Mesenchymal stem cell (in vitro differentiated cells and primary cell): ENCODE measurements around the gene ADCY3.

Experiments used
- DNase-seq: peaks from one replicate; pipeline ENCODE4 v3.0.0-alpha.2; 2013
- H2AFZ ChIP-seq: one replicate; pipeline ENCODE4 v1.6.1; 2013; ENCODE audit warnings: low read depth, mild to moderate bottlenecking, control low read depth, inconsistent platforms, low read length, moderate library complexity
- H2AK5ac ChIP-seq: 2 replicates; pipeline ENCODE4 v1.6.1; 2013; ENCODE audit warnings: low read length, moderate library complexity, mild to moderate bottlenecking, inconsistent platforms; ENCODE audit not compliant: severe bottlenecking
- H2BK120ac ChIP-seq: one replicate; pipeline ENCODE4 v1.6.1; 2013; ENCODE audit warnings: low read depth, mild to moderate bottlenecking, inconsistent platforms, low read length, moderate library complexity
- H2BK12ac ChIP-seq, 2 experiments: one replicate each; pipeline ENCODE4 v1.6.1; 2013; ENCODE audit warnings: inconsistent platforms in 2 of 2, low read length in 2 of 2, mild to moderate bottlenecking in 2 of 2, moderate library complexity in 2 of 2, control low read depth in 1 of 2
- H2BK15ac ChIP-seq: one replicate; pipeline ENCODE4 v1.6.1; 2013; ENCODE audit warnings: mild to moderate bottlenecking, low read depth, inconsistent platforms; ENCODE audit not compliant: poor library complexity, severe bottlenecking
- H2BK5ac ChIP-seq: 2 replicates; pipeline ENCODE4 v1.6.1; 2013; ENCODE audit warnings: low read depth, mild to moderate bottlenecking, low read length, control low read depth, inconsistent platforms; ENCODE audit not compliant: poor library complexity, severe bottlenecking
- H3K14ac ChIP-seq, 2 experiments: one replicate each; pipeline ENCODE4 v1.6.1; 2013; ENCODE audit warnings: inconsistent platforms in 2 of 2, low read length in 2 of 2, control low read depth in 1 of 2, mild to moderate bottlenecking in 1 of 2, moderate library complexity in 1 of 2
- H3K18ac ChIP-seq, 2 experiments: one replicate each; pipeline ENCODE4 v1.6.1; 2013; ENCODE audit warnings: inconsistent platforms in 2 of 2, low read length in 2 of 2, control low read depth in 1 of 2, low read depth in 1 of 2, mild to moderate bottlenecking in 1 of 2
- H3K23ac ChIP-seq, 2 experiments: one replicate each; pipeline ENCODE4 v1.6.1; 2013; ENCODE audit warnings: inconsistent platforms in 2 of 2, low read length in 2 of 2, mild to moderate bottlenecking in 2 of 2, moderate library complexity in 2 of 2, control low read depth in 1 of 2
- H3K27ac ChIP-seq: 2 replicates; pipeline ENCODE4 v1.5.1; 2013; ENCODE audit warnings: mild to moderate bottlenecking, moderate library complexity, low read length, control low read depth, inconsistent platforms; ENCODE audit not compliant: poor library complexity, severe bottlenecking
- H3K27me3 ChIP-seq, 2 experiments: 2 replicates each; pipeline versions ENCODE4 v1.6.1 to v1.7.0; 2013; ENCODE audit warnings: low read length in 2 of 2, mild to moderate bottlenecking in 2 of 2, moderate library complexity in 2 of 2, control low read depth in 1 of 2, inconsistent platforms in 1 of 2; ENCODE audit not compliant: control insufficient read depth in 1 of 2, insufficient read depth in 1 of 2
- H3K36me3 ChIP-seq, 2 experiments: 2 replicates each; pipeline versions ENCODE4 v1.6.1 to v1.7.0; 2013; ENCODE audit warnings: low read length in 2 of 2, control low read depth in 1 of 2, inconsistent platforms in 1 of 2, low read depth in 1 of 2, mild to moderate bottlenecking in 1 of 2; ENCODE audit not compliant: insufficient read depth in 2 of 2, control insufficient read depth in 1 of 2
- H3K4ac ChIP-seq, 2 experiments: one replicate each; pipeline ENCODE4 v1.6.1; 2013; ENCODE audit warnings: inconsistent platforms in 2 of 2, low read length in 2 of 2, mild to moderate bottlenecking in 2 of 2, moderate library complexity in 2 of 2, control low read depth in 1 of 2, low read depth in 1 of 2
- H3K4me1 ChIP-seq: 2 replicates; pipeline ENCODE4 v1.6.1; 2013; ENCODE audit warnings: low read depth, low read length, control low read depth; ENCODE audit not compliant: control insufficient read depth, insufficient read depth
- H3K4me2 ChIP-seq: 2 replicates; pipeline ENCODE4 v1.6.1; 2013; ENCODE audit warnings: low read length, mild to moderate bottlenecking, inconsistent platforms; ENCODE audit not compliant: poor library complexity, severe bottlenecking
- H3K4me3 ChIP-seq, 2 experiments: 2 replicates each; pipeline versions ENCODE4 v1.5.1 to v1.7.0; 2013; ENCODE audit warnings: low read length in 2 of 2, mild to moderate bottlenecking in 2 of 2, control low read depth in 1 of 2, low read depth in 1 of 2; ENCODE audit not compliant: insufficient read depth in 1 of 2
- H3K79me1 ChIP-seq: replicated peaks from 2 replicates; pipeline ENCODE4 v1.6.1; 2013; ENCODE audit warnings: mild to moderate bottlenecking, control low read depth, low read length, inconsistent platforms; ENCODE audit not compliant: poor library complexity, severe bottlenecking
- H3K9ac ChIP-seq: 2 replicates; pipeline ENCODE4 v1.7.0; 2013; ENCODE audit warnings: mild to moderate bottlenecking, low read length, moderate library complexity
- H3K9me3 ChIP-seq: 2 replicates; pipeline ENCODE4 v1.7.0; 2013; ENCODE audit warnings: mild to moderate bottlenecking, low read length; ENCODE audit not compliant: control insufficient read depth
- H4K8ac ChIP-seq: one replicate; pipeline ENCODE4 v1.6.1; 2013; ENCODE audit warnings: inconsistent platforms, mild to moderate bottlenecking, low read length, moderate library complexity
- H4K91ac ChIP-seq: one replicate; pipeline ENCODE4 v1.6.1; 2013; ENCODE audit warnings: mild to moderate bottlenecking, low read length, inconsistent platforms
- WGBS: methylation state at CpG from one replicate; pipeline ENCODE4 v1.1.7; 2013; ENCODE audit warnings: mixed read lengths; 5-methylcytosine and 5-hydroxymethylcytosine counted together

Gene ADCY3

GRCh38 chr2:24877067-24877466 is 43.0 kb downstream of the ADCY3 start:
- H3K4me3 ChIP-seq: no peak overlapping the region
- no peak overlapping the region for H2BK120ac ChIP-seq
- peak overlapping the region in 1 of 2 experiments; percentile 44 for H2BK12ac ChIP-seq
- DNase-seq: no peak
- H3K4me2 ChIP-seq: no peak overlapping the region
- no peak overlapping the region for H3K14ac ChIP-seq
- H3K27ac ChIP-seq: no peak overlapping the region
- H2BK15ac ChIP-seq: no peak overlapping the region
- H3K9me3 ChIP-seq: no peaks in the 10 kb centered on the region
- no peaks in the 10 kb centered on the region for H3K36me3 ChIP-seq
- peak overlapping the region in 1 of 2 experiments; percentile 34 for H3K18ac ChIP-seq
- H2AK5ac ChIP-seq: no peak overlapping the region
- H3K23ac ChIP-seq: no peak overlapping the region
- 93% methylated on average over 6 of the region's 6 CpGs for WGBS
- no peaks in the 10 kb centered on the region for H3K27me3 ChIP-seq
- H4K91ac ChIP-seq: peak overlapping the region; percentile 77
- H3K79me1 ChIP-seq: peaks cover 30% of the 10 kb centered on the region
- no peak overlapping the region for H3K9ac ChIP-seq
- H4K8ac ChIP-seq: no peak overlapping the region
- H2BK5ac ChIP-seq: no peak overlapping the region
- H3K4ac ChIP-seq: peak overlapping the region in 1 of 2 experiments; percentile 66
- no peak overlapping the region for H2AFZ ChIP-seq
- peaks cover 13% of the 10 kb centered on the region for H3K4me1 ChIP-seq

GRCh38 chr2:24875901-24876300 is 44.1 kb downstream of the ADCY3 start:
- no peak overlapping the region for H3K18ac ChIP-seq

GRCh38 chr2:24875272-24875671 is 44.8 kb downstream of the ADCY3 start:
- Histone ChIP-seq H3K4ac (no peak overlapping the region), H3K4me3 (no peak overlapping the region), H3K27me3 (no peaks in the 10 kb centered on the region), H3K27ac (no peak overlapping the region), H3K36me3 (peaks cover 0 to 10% of the 10 kb centered on the region in 2 experiments), H2BK5ac (no peak overlapping the region), H3K9me3 (no peaks in the 10 kb centered on the region), H3K4me2 (no peak overlapping the region), H2BK120ac (no peak overlapping the region), H3K18ac (no peak overlapping the region), H2AFZ (no peak overlapping the region), H4K8ac (no peak overlapping the region), H3K14ac (peak overlapping the region in 1 of 2 experiments; percentile 4), H3K4me1 (peaks cover 17% of the 10 kb centered on the region), H3K23ac (no peak overlapping the region), H2BK12ac (no peak overlapping the region), H2AK5ac (no peak overlapping the region), H2BK15ac (no peak overlapping the region), H3K79me1 (peaks cover 32% of the 10 kb centered on the region), H3K9ac (no peak overlapping the region), H4K91ac (no peak overlapping the region)
- WGBS: 96% methylated on average over 10 of the region's 10 CpGs
- DNase-seq: no peak

More at GRCh38 chr2:24875901-24876300, 44.1 kb downstream of the ADCY3 start:
- no peak for DNase-seq
- Histone ChIP-seq H3K9ac (no peak overlapping the region), H3K27ac (no peak overlapping the region), H3K23ac (no peak overlapping the region), H4K91ac (no peak overlapping the region), H2BK120ac (no peak overlapping the region), H2AFZ (no peak overlapping the region), H2BK12ac (no peak overlapping the region), H4K8ac (no peak overlapping the region), H3K4ac (no peak overlapping the region), H3K36me3 (peaks cover 0 to 6% of the 10 kb centered on the region in 2 experiments), H3K4me2 (no peak overlapping the region), H3K4me3 (no peak overlapping the region), H2BK15ac (no peak overlapping the region), H3K4me1 (peaks cover 17% of the 10 kb centered on the region), H3K9me3 (no peaks in the 10 kb centered on the region), H3K27me3 (no peaks in the 10 kb centered on the region), H3K79me1 (peaks cover 31% of the 10 kb centered on the region), H3K14ac (no peak overlapping the region), H2BK5ac (no peak overlapping the region), H2AK5ac (no peak overlapping the region)
- 93% methylated on average over 2 of the region's 2 CpGs for WGBS

- Histone ChIP-seq H3K27me3 (no peaks in the 10 kb centered on the region), H4K8ac (no peak overlapping the region), H3K27ac (no peak overlapping the region), H2BK120ac (no peak overlapping the region), H3K23ac (no peak overlapping the region), H3K4me3 (no peak overlapping the region), H3K18ac (peak overlapping the region in 1 of 2 experiments; percentile 18), H4K91ac (no peak overlapping the region), H2AK5ac (no peak overlapping the region), H2AFZ (no peak overlapping the region), H3K79me1 (peaks cover 25% of the 10 kb centered on the region), H2BK15ac (peak overlapping the region; percentile 44), H2BK12ac (no peak overlapping the region), H3K36me3 (peaks cover 0 to 14% of the 10 kb centered on the region in 2 experiments), H3K9ac (peak overlapping the region; percentile 25), H3K4ac (peak overlapping the region in 1 of 2 experiments; percentile 3), H3K9me3 (no peaks in the 10 kb centered on the region), H3K14ac (no peak overlapping the region), H3K4me1 (peaks cover 17% of the 10 kb centered on the region), H2BK5ac (no peak overlapping the region), H3K4me2 (no peak overlapping the region)
- 89% methylated on average over 9 of the region's 9 CpGs for WGBS
- DNase-seq: no peak
Observed at GRCh38 chr2:24874035-24874434, 46.0 kb downstream of the ADCY3 start.
